ENCODE measurements around the gene CCDC92.

- no peak for TF ChIP-seq CTCF (IDR thresholded peaks at IDR 0.05)
- TF ChIP-seq POLR2AphosphoS5 (IDR thresholded peaks at IDR 0.05): no peak
- no peak for TF ChIP-seq POLR2A (IDR thresholded peaks at IDR 0.05)
These were observed 75.4 kb downstream of the CCDC92 start for GRCh38 chr12:123897221-123897620.
